Measurements from ENCODE around the gene ZNF117. TPM values are rescaled to one million over a fixed set of nuclear protein-coding genes. Genes with fewer than 3 reads are reported as not detected.
"Not testable (repeated sequence)": the region's sequence is repeated elsewhere in the genome, so short reads cannot be mapped to it uniquely, and the experiment has no call there.

ZNF117 gene
- total RNA-seq, 1 donor from 2014 or later, result 6.4 TPM

- Histone ChIP-seq H3K36me3 (ENCODE audit: control insufficient read depth, insufficient read depth, low read length) (no peaks in the 10 kb centered on the region), H3K27me3 (ENCODE audit: control insufficient read depth, insufficient read depth, low read length) (no peaks in the 10 kb centered on the region), H3K4me3 (ENCODE audit: low read depth, low read length) (no peak overlapping the region)
- no peak for DNase-seq (ENCODE audit: low read depth)
- TF ChIP-seq CTCF (IDR thresholded peaks at IDR 0.05; ENCODE audit: insufficient read depth, low read length, poor library complexity, severe bottlenecking), result no peak
These were observed 620 bp downstream of the ZNF117 start for GRCh38 chr7:64990216-64990615.

GRCh38 chr7:64978497-64979203 lies 12.2 kb downstream of the ZNF117 start:
- DNase-seq (ENCODE audit: low read depth), result no peak
- Histone ChIP-seq H3K36me3 (ENCODE audit: control insufficient read depth, insufficient read depth, low read length) (no peaks in the 10 kb centered on the region), H3K27me3 (ENCODE audit: control insufficient read depth, insufficient read depth, low read length) (no peaks in the 10 kb centered on the region), H3K4me3 (ENCODE audit: low read depth, low read length) (no peak overlapping the region)
- TF ChIP-seq CTCF (IDR thresholded peaks at IDR 0.05; ENCODE audit: insufficient read depth, low read length, poor library complexity, severe bottlenecking), result no peak

GRCh38 chr7:64965594-64965993 lies 25.2 kb downstream of the ZNF117 start:
- Histone ChIP-seq H3K36me3 (ENCODE audit: control insufficient read depth, insufficient read depth, low read length) (no peaks in the 10 kb centered on the region), H3K27me3 (ENCODE audit: control insufficient read depth, insufficient read depth, low read length) (no peaks in the 10 kb centered on the region), H3K4me3 (ENCODE audit: low read depth, low read length) (no peak overlapping the region)
- TF ChIP-seq CTCF (IDR thresholded peaks at IDR 0.05; ENCODE audit: insufficient read depth, low read length, poor library complexity, severe bottlenecking), result no peak
- DNase-seq (ENCODE audit: low read depth), result no peak

- no peak overlapping the region for H3K4me3 ChIP-seq (ENCODE audit: low read depth, low read length)
- H3K36me3 ChIP-seq (ENCODE audit: control insufficient read depth, insufficient read depth, low read length), result no peaks in the 10 kb centered on the region
- no peak for TF ChIP-seq CTCF (IDR thresholded peaks at IDR 0.05; ENCODE audit: insufficient read depth, low read length, poor library complexity, severe bottlenecking)
- H3K27me3 ChIP-seq (ENCODE audit: control insufficient read depth, insufficient read depth, low read length), result no peaks in the 10 kb centered on the region
- DNase-seq (ENCODE audit: low read depth), result no peak
These were observed 31.6 kb downstream of the ZNF117 start for GRCh38 chr7:64959072-64959747.

- peak; percentile 4 for DNase-seq (ENCODE audit: low read depth)
- H3K27me3 ChIP-seq (ENCODE audit: control insufficient read depth, insufficient read depth, low read length), result peaks cover 15% of the 10 kb centered on the region
- H3K4me3 ChIP-seq (ENCODE audit: low read depth, low read length), result no peak overlapping the region
- peak; percentile 62 for TF ChIP-seq CTCF (IDR thresholded peaks at IDR 0.05; ENCODE audit: insufficient read depth, low read length, poor library complexity, severe bottlenecking)
- no peaks in the 10 kb centered on the region for H3K36me3 ChIP-seq (ENCODE audit: control insufficient read depth, insufficient read depth, low read length)
These were observed 39.5 kb downstream of the ZNF117 start for GRCh38 chr7:64951250-64951848.

- H3K36me3 ChIP-seq (ENCODE audit: control insufficient read depth, insufficient read depth, low read length); H3K4me3 ChIP-seq (ENCODE audit: low read depth, low read length); DNase-seq (ENCODE audit: low read depth): not testable (repeated sequence)
- H3K27me3 ChIP-seq (ENCODE audit: control insufficient read depth, insufficient read depth, low read length), result peaks cover 21% of the 10 kb centered on the region
These were observed 40.2 kb downstream of the ZNF117 start for GRCh38 chr7:64950673-64951072.

- H3K36me3 ChIP-seq (ENCODE audit: control insufficient read depth, insufficient read depth, low read length); H3K4me3 ChIP-seq (ENCODE audit: low read depth, low read length); DNase-seq (ENCODE audit: low read depth): not testable (repeated sequence)
- H3K27me3 ChIP-seq (ENCODE audit: control insufficient read depth, insufficient read depth, low read length), result peaks cover 21% of the 10 kb centered on the region
These were observed 42.1 kb downstream of the ZNF117 start for GRCh38 chr7:64948774-64949173.

All from kidney epithelial cell (primary cell).